ENCODE data around the gene GLRA2. TPM values are rescaled to one million over a fixed set of nuclear protein-coding genes. Genes with fewer than 3 reads are reported as not detected.

GLRA2 gene
- total and polyA plus RNA-seq, 7 experiments from 2014 or later, result not detected

GRCh38 chrX:14504960-14505538 is 24.3 kb upstream of the GLRA2 start:
- no peak for DNase-seq
- Mint-ChIP-seq H3K4me1 (no peaks in the 10 kb centered on the region), H3K9me3 (peaks cover 0 to 2% (median 0%) of the 10 kb centered on the region in 11 donors), H3K27me3 (peaks cover 0 to 6% (median 2%) of the 10 kb centered on the region in 5 donors), H3K27ac (no peak overlapping the region), H3K36me3 (no peaks in the 10 kb centered on the region), H3K4me3 (no peak overlapping the region)
- Histone ChIP-seq H3K4me1 (ENCODE audit: control insufficient read depth in 2 of 2, insufficient read depth in 2 of 2, low read length in 2 of 2) (no peaks in the 10 kb centered on the region), H3K27ac (ENCODE audit: low read depth, low read length) (no peak overlapping the region), H3K27me3 (ENCODE audit: control insufficient read depth in 2 of 2, insufficient read depth in 2 of 2, low read length in 2 of 2) (no peaks in the 10 kb centered on the region), H3K9me3 (ENCODE audit: control insufficient read depth in 2 of 3, low read length in 3 of 3) (no peaks in the 10 kb centered on the region), H3K4me3 (ENCODE audit: low read length) (no peak overlapping the region), H3K36me3 (ENCODE audit: control insufficient read depth in 2 of 3, insufficient read depth in 3 of 3, low read length in 3 of 3) (no peaks in the 10 kb centered on the region)
- ChIA-PET POLR2A (no interaction called here), CTCF (no interaction called here)
- intact Hi-C loops (cut with micrococcal nuclease), result no loop called here
- ATAC-seq, result no peak

GRCh38 chrX:14505648-14506047 is 23.7 kb upstream of the GLRA2 start:
- Mint-ChIP-seq H3K9me3 (peaks cover 0 to 2% (median 0%) of the 10 kb centered on the region in 11 donors), H3K27me3 (peaks cover 0 to 7% (median 2%) of the 10 kb centered on the region in 5 donors), H3K27ac (no peak overlapping the region), H3K4me1 (no peaks in the 10 kb centered on the region), H3K36me3 (no peaks in the 10 kb centered on the region), H3K4me3 (no peak overlapping the region)
- Histone ChIP-seq H3K4me3 (ENCODE audit: low read length) (no peak overlapping the region), H3K27ac (ENCODE audit: low read depth, low read length) (no peak overlapping the region), H3K27me3 (ENCODE audit: control insufficient read depth in 2 of 2, insufficient read depth in 2 of 2, low read length in 2 of 2) (no peaks in the 10 kb centered on the region), H3K36me3 (ENCODE audit: control insufficient read depth in 2 of 3, insufficient read depth in 3 of 3, low read length in 3 of 3) (no peaks in the 10 kb centered on the region), H3K4me1 (ENCODE audit: control insufficient read depth in 2 of 2, insufficient read depth in 2 of 2, low read length in 2 of 2) (no peaks in the 10 kb centered on the region), H3K9me3 (ENCODE audit: control insufficient read depth in 2 of 3, low read length in 3 of 3) (no peaks in the 10 kb centered on the region)
- ATAC-seq (no peak), DNase-seq (no peak)
- POLR2A ChIA-PET, result no interaction called here
- intact Hi-C loops (cut with micrococcal nuclease), result no loop called here
- CTCF ChIA-PET, result no interaction called here

- H3K27ac ChIP-seq (ENCODE audit: low read depth, low read length), result no peak overlapping the region
- H3K4me3 ChIP-seq (ENCODE audit: low read length), result no peak overlapping the region
- no peaks in the 10 kb centered on the region for H3K27me3 ChIP-seq (ENCODE audit: control insufficient read depth in 2 of 2, insufficient read depth in 2 of 2, low read length in 2 of 2)
- H3K9me3 ChIP-seq (ENCODE audit: control insufficient read depth in 2 of 3, low read length in 3 of 3), result no peaks in the 10 kb centered on the region
- ChIA-PET POLR2A (no interaction called here), CTCF (no interaction called here)
- H3K4me1 ChIP-seq (ENCODE audit: control insufficient read depth in 2 of 2, insufficient read depth in 2 of 2, low read length in 2 of 2), result no peaks in the 10 kb centered on the region
- Mint-ChIP-seq H3K4me1 (no peaks in the 10 kb centered on the region), H3K9me3 (peaks cover 0 to 2% (median 0%) of the 10 kb centered on the region in 11 donors), H3K27me3 (peaks cover 0 to 12% (median under 1%) of the 10 kb centered on the region in 5 donors), H3K4me3 (no peak overlapping the region), H3K27ac (no peak overlapping the region), H3K36me3 (no peaks in the 10 kb centered on the region)
- DNase-seq (no peak), ATAC-seq (no peak)
- no peaks in the 10 kb centered on the region for H3K36me3 ChIP-seq (ENCODE audit: control insufficient read depth in 2 of 3, insufficient read depth in 3 of 3, low read length in 3 of 3)
- intact Hi-C loops (cut with micrococcal nuclease), result no loop called here
These were observed 22.5 kb upstream of the GLRA2 start for GRCh38 chrX:14506866-14507265.

- Mint-ChIP-seq H3K9me3 (peaks cover 0 to 3% (median 0%) of the 10 kb centered on the region in 11 donors), H3K4me1 (no peaks in the 10 kb centered on the region), H3K27me3 (peaks cover 0 to 12% (median 0%) of the 10 kb centered on the region in 5 donors), H3K4me3 (no peak overlapping the region), H3K27ac (no peak overlapping the region), H3K36me3 (no peaks in the 10 kb centered on the region)
- H3K9me3 ChIP-seq (ENCODE audit: control insufficient read depth in 2 of 3, low read length in 3 of 3), result no peaks in the 10 kb centered on the region
- no peak for ATAC-seq
- intact Hi-C loops (cut with micrococcal nuclease), result no loop called here
- ChIA-PET POLR2A (no interaction called here), CTCF (no interaction called here)
- DNase-seq, result no peak
- H3K27ac ChIP-seq (ENCODE audit: low read depth, low read length), result no peak overlapping the region
- no peaks in the 10 kb centered on the region for H3K4me1 ChIP-seq (ENCODE audit: control insufficient read depth in 2 of 2, insufficient read depth in 2 of 2, low read length in 2 of 2)
- H3K27me3 ChIP-seq (ENCODE audit: control insufficient read depth in 2 of 2, insufficient read depth in 2 of 2, low read length in 2 of 2), result no peaks in the 10 kb centered on the region
- H3K4me3 ChIP-seq (ENCODE audit: low read length), result no peak overlapping the region
- no peaks in the 10 kb centered on the region for H3K36me3 ChIP-seq (ENCODE audit: control insufficient read depth in 2 of 3, insufficient read depth in 3 of 3, low read length in 3 of 3)
These were observed 21.2 kb upstream of the GLRA2 start for GRCh38 chrX:14508025-14508690.

- ChIA-PET CTCF (no interaction called here), POLR2A (no interaction called here)
- DNase-seq (no peak), ATAC-seq (no peak)
- Histone ChIP-seq H3K4me1 (ENCODE audit: control insufficient read depth in 2 of 2, insufficient read depth in 2 of 2, low read length in 2 of 2) (no peaks in the 10 kb centered on the region), H3K4me3 (ENCODE audit: low read length) (no peak overlapping the region), H3K27me3 (ENCODE audit: control insufficient read depth in 2 of 2, insufficient read depth in 2 of 2, low read length in 2 of 2) (no peaks in the 10 kb centered on the region), H3K9me3 (ENCODE audit: control insufficient read depth in 2 of 3, low read length in 3 of 3) (no peaks in the 10 kb centered on the region), H3K36me3 (ENCODE audit: control insufficient read depth in 2 of 3, insufficient read depth in 3 of 3, low read length in 3 of 3) (no peaks in the 10 kb centered on the region), H3K27ac (ENCODE audit: low read depth, low read length) (no peak overlapping the region)
- Mint-ChIP-seq H3K27ac (no peak overlapping the region), H3K36me3 (no peaks in the 10 kb centered on the region), H3K4me1 (no peaks in the 10 kb centered on the region), H3K9me3 (peaks cover 0 to 4% (median 0%) of the 10 kb centered on the region in 11 donors), H3K4me3 (no peak overlapping the region), H3K27me3 (peaks cover 0 to 12% (median 0%) of the 10 kb centered on the region in 5 donors)
- intact Hi-C loops (cut with micrococcal nuclease), result no loop called here
These were observed 19.8 kb upstream of the GLRA2 start for GRCh38 chrX:14509325-14510057.

- POLR2A ChIA-PET, result no interaction called here
- Mint-ChIP-seq H3K27me3 (peaks cover 0 to 16% (median 4%) of the 10 kb centered on the region in 5 donors), H3K9me3 (peaks cover 0 to 8% (median 0%) of the 10 kb centered on the region in 11 donors), H3K36me3 (no peaks in the 10 kb centered on the region), H3K4me3 (peak overlapping the region in 2 of 10 donors; percentile 19 to 56), H3K27ac (no peak overlapping the region), H3K4me1 (peaks cover 0 to 5% (median 0%) of the 10 kb centered on the region in 7 donors)
- Histone ChIP-seq H3K27ac (ENCODE audit: low read depth, low read length) (no peak overlapping the region), H3K27me3 (ENCODE audit: control insufficient read depth in 2 of 2, insufficient read depth in 2 of 2, low read length in 2 of 2) (no peaks in the 10 kb centered on the region), H3K9me3 (ENCODE audit: control insufficient read depth in 2 of 3, low read length in 3 of 3) (no peaks in the 10 kb centered on the region), H3K36me3 (ENCODE audit: control insufficient read depth in 2 of 3, insufficient read depth in 3 of 3, low read length in 3 of 3) (no peaks in the 10 kb centered on the region), H3K4me3 (ENCODE audit: low read length) (no peak overlapping the region), H3K4me1 (ENCODE audit: control insufficient read depth in 2 of 2, insufficient read depth in 2 of 2, low read length in 2 of 2) (no peaks in the 10 kb centered on the region)
- CTCF ChIA-PET, result no interaction called here
- no peak for ATAC-seq
- DNase-seq, result peak in 7 of 9 donors; percentile 2 to 34 (median 7)
- intact Hi-C loops (cut with micrococcal nuclease), result loop anchor here (1.0 to 10.0 kb wide), 3 partner anchors 434 to 716 kb away; no protein-coding TSS in a partner anchor
These were observed 577 bp upstream of the GLRA2 start for GRCh38 chrX:14528629-14529289.
